Neural cell (in vitro differentiated cells): ENCODE measurements around the gene GOSR1. TPM values are rescaled to one million over a fixed set of nuclear protein-coding genes. Genes with fewer than 3 reads are reported as not detected.

Experiments
- H2AFZ ChIP-seq: fragments of 200-600, 300-800 bp; sonication (generic), shearing (Covaris generic); 2 replicates; pipeline ENCODE4 v1.6.0; 2014; ENCODE audit warnings: low read depth, mild to moderate bottlenecking, antibody characterized with exemption, low read length, moderate library complexity
- H3F3A ChIP-seq: fragments of 200-600 bp; shearing (Covaris generic); 2 replicates; pipeline ENCODE4 v1.6.1; 2016; ENCODE audit warnings: mild to moderate bottlenecking, moderate library complexity, mixed read lengths, antibody characterized with exemption, low read length; ENCODE audit not compliant: insufficient read depth, poor library complexity, severe bottlenecking
- H3K27ac ChIP-seq: fragments of 200-600, 300-800 bp; sonication (generic), shearing (Covaris generic); 2 replicates; pipeline ENCODE4 v1.5.1; 2014; ENCODE audit warnings: mild to moderate bottlenecking, low read length, moderate library complexity
- H3K27me3 ChIP-seq: fragments of 300-800, 200-600 bp; sonication (generic), shearing (Covaris generic); 2 replicates; pipeline ENCODE4 v1.6.0; 2014; ENCODE audit warnings: mild to moderate bottlenecking, low read depth, low read length, moderate library complexity; ENCODE audit not compliant: insufficient read depth
- H3K36me3 ChIP-seq: fragments of 300-800, 200-600 bp; sonication (generic), shearing (Covaris generic); 2 replicates; pipeline ENCODE4 v1.5.1; 2014; ENCODE audit warnings: mild to moderate bottlenecking, antibody characterized with exemption, low read length, moderate library complexity; ENCODE audit not compliant: insufficient read depth
- H3K4me2 ChIP-seq: fragments of 300-800, 200-600 bp; sonication (generic), shearing (Covaris generic); 2 replicates; pipeline ENCODE4 v1.6.0; 2014; ENCODE audit warnings: mild to moderate bottlenecking, low read length
- H3K4me3 ChIP-seq: fragments of 300-800, 200-600 bp; sonication (generic), shearing (Covaris generic); 2 replicates; pipeline ENCODE4 v1.5.1; 2014; ENCODE audit warnings: mild to moderate bottlenecking, low read length, moderate library complexity
- H3K79me2 ChIP-seq: fragments of 200-600 bp; shearing (Covaris generic); replicated peaks from 2 replicates; pipeline ENCODE4 v1.6.0; 2014; ENCODE audit warnings: mild to moderate bottlenecking, low read length, moderate library complexity; ENCODE audit not compliant: insufficient read depth
- H3K9ac ChIP-seq: fragments of 300-800, 200-600 bp; sonication (generic), shearing (Covaris generic); 2 replicates; pipeline ENCODE4 v1.6.1; 2016; ENCODE audit warnings: mild to moderate bottlenecking, low read length, mixed read lengths
- H3K9me2 ChIP-seq: fragments of 200-600 bp; shearing (Covaris generic); 2 replicates; pipeline ENCODE4 v1.6.1; 2016; ENCODE audit warnings: mild to moderate bottlenecking, low read length, mixed read lengths; ENCODE audit not compliant: insufficient read depth
- H3K9me3 ChIP-seq: fragments of 200-600, 300-800 bp; sonication (generic), shearing (Covaris generic); 2 replicates; pipeline ENCODE4 v1.6.1; 2016; ENCODE audit warnings: mild to moderate bottlenecking, mixed run types, low read length, moderate library complexity, mixed read lengths
- H4K20me1 ChIP-seq: fragments of 200-600 bp; shearing (Covaris generic); 2 replicates; pipeline ENCODE4 v1.6.1; 2016; ENCODE audit warnings: mild to moderate bottlenecking, mixed run types; ENCODE audit not compliant: insufficient read depth
- EP300 ChIP-seq: fragments of 450-650 bp; conservative IDR thresholded peaks from 2 replicates; pipeline ENCODE4 v1.6.1; 2014; ENCODE audit warnings: antibody characterized with exemption, mild to moderate bottlenecking, moderate library complexity; ENCODE audit not compliant: poor library complexity, severe bottlenecking
- EZH2 ChIP-seq: fragments of 200-600, 300-800 bp; shearing (Covaris generic), sonication (generic); IDR thresholded peaks from 2 replicates; pipeline ENCODE4 v1.6.1; 2014; ENCODE audit warnings: antibody characterized with exemption, low read length, borderline replicate concordance, mild to moderate bottlenecking; ENCODE audit not compliant: insufficient read depth, poor library complexity, severe bottlenecking
- MXI1 ChIP-seq: fragments of 450-650 bp; conservative IDR thresholded peaks from 2 replicates; pipeline ENCODE4 v1.6.1; 2014; ENCODE audit warnings: antibody characterized with exemption, mild to moderate bottlenecking; ENCODE audit not compliant: poor library complexity, severe bottlenecking
- POLR2AphosphoS5 ChIP-seq: IDR thresholded peaks from 2 replicates; pipeline ENCODE4 v1.6.1; 2012
- RAD21 ChIP-seq: fragments of 450-650 bp; conservative IDR thresholded peaks from 2 replicates; pipeline ENCODE4 v1.6.1; 2014; ENCODE audit warnings: antibody characterized with exemption, mild to moderate bottlenecking, moderate library complexity
- SMC3 ChIP-seq: fragments of 450-650 bp; conservative IDR thresholded peaks from 2 replicates; pipeline ENCODE4 v1.6.1; 2014; ENCODE audit warnings: antibody characterized with exemption, mild to moderate bottlenecking, moderate library complexity; ENCODE audit not compliant: poor library complexity
- TAF1 ChIP-seq: IDR thresholded peaks from 2 replicates; pipeline ENCODE4 v1.6.1; 2012; ENCODE audit warnings: low read depth
- polyA plus RNA-seq: library from polyadenylated mRNA; depleted of rRNA; stranded (reverse); fragments of >200 nt; gene quantifications from 2 replicates; pipeline ENCODE4 v1.2.3, GENCODE V29; 2014
- TF ChIP-seq, protein P1 (sequence below): fragments of 450-650 bp; IDR thresholded peaks from 2 replicates; pipeline ENCODE4 v1.5.1; 2014; ENCODE audit warnings: antibody characterized with exemption, mild to moderate bottlenecking, moderate library complexity; ENCODE audit not compliant: poor library complexity, severe bottlenecking
- TF ChIP-seq, protein P2 (sequence below): IDR thresholded peaks from 2 replicates; pipeline ENCODE4 v1.6.1; 2012; ENCODE audit warnings: borderline replicate concordance

GOSR1 gene
- polyA plus RNA-seq, 1 donor from 2014 or later = 20.1 TPM

DNA sequence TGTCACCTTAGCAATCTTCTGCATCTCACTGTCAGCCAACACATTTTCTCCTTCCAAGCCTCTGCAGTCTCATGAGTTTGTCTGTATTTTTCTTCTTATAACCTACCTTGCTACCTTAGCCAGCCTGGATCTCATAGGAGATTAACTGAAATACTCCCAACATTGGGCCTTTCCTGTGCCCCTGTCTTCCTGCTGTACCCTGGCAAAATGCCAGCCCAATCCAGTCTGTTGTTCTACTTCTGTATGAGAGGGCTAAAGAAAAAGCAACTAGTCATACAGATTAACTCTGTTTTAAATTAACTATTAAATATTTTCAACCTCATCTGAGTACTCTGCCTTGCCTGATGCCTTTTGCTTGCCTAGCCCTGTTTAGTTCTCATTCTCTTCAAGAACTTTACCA, 18.4 kb downstream of the GOSR1 start:
- TF ChIP-seq, protein P1, sequence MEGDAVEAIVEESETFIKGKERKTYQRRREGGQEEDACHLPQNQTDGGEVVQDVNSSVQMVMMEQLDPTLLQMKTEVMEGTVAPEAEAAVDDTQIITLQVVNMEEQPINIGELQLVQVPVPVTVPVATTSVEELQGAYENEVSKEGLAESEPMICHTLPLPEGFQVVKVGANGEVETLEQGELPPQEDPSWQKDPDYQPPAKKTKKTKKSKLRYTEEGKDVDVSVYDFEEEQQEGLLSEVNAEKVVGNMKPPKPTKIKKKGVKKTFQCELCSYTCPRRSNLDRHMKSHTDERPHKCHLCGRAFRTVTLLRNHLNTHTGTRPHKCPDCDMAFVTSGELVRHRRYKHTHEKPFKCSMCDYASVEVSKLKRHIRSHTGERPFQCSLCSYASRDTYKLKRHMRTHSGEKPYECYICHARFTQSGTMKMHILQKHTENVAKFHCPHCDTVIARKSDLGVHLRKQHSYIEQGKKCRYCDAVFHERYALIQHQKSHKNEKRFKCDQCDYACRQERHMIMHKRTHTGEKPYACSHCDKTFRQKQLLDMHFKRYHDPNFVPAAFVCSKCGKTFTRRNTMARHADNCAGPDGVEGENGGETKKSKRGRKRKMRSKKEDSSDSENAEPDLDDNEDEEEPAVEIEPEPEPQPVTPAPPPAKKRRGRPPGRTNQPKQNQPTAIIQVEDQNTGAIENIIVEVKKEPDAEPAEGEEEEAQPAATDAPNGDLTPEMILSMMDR = no peak
- H3K36me3 ChIP-seq = peaks cover 19% of the 10 kb centered on the region

DNA sequence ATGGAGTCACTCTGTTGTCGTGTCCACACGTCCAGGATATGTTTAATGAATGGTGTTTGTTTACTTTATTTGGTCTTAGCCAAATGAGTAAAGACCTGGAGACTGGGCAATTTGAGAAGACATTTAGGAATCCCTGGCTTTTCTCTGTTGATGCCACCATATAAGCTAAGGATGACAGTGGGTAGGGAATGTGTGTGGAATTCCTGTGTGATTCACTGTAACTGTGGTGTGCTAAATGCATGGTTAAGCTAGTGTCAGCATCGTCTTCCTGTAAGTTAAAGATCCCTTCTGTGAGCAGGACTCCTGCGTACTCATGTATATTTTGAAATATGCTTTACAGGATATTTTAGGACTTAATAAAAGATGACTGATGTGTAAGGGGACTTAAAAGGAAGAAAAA, 26.4 kb downstream of the GOSR1 start:
- Histone ChIP-seq H3K27me3 (no peaks in the 10 kb centered on the region), H3K4me2 (no peak overlapping the region), H3K9ac (no peak overlapping the region), H3K4me3 (no peak overlapping the region), H3K79me2 (no peaks in the 10 kb centered on the region), H3K9me2 (no peaks in the 10 kb centered on the region), H3F3A (no peaks in the 10 kb centered on the region), H4K20me1 (no peaks in the 10 kb centered on the region), H3K27ac (no peak overlapping the region), H2AFZ (no peak overlapping the region), H3K36me3 (no peaks in the 10 kb centered on the region), H3K9me3 (no peaks in the 10 kb centered on the region)
- TF ChIP-seq, protein P1 = no peak
- no peak for TF ChIP-seq EZH2
- no peak for TF ChIP-seq TAF1
- TF ChIP-seq EP300 = no peak
- TF ChIP-seq MXI1 = no peak
- no peak for TF ChIP-seq SMC3
- no peak for TF ChIP-seq RAD21
- TF ChIP-seq POLR2AphosphoS5 = no peak
- TF ChIP-seq, protein P2, sequence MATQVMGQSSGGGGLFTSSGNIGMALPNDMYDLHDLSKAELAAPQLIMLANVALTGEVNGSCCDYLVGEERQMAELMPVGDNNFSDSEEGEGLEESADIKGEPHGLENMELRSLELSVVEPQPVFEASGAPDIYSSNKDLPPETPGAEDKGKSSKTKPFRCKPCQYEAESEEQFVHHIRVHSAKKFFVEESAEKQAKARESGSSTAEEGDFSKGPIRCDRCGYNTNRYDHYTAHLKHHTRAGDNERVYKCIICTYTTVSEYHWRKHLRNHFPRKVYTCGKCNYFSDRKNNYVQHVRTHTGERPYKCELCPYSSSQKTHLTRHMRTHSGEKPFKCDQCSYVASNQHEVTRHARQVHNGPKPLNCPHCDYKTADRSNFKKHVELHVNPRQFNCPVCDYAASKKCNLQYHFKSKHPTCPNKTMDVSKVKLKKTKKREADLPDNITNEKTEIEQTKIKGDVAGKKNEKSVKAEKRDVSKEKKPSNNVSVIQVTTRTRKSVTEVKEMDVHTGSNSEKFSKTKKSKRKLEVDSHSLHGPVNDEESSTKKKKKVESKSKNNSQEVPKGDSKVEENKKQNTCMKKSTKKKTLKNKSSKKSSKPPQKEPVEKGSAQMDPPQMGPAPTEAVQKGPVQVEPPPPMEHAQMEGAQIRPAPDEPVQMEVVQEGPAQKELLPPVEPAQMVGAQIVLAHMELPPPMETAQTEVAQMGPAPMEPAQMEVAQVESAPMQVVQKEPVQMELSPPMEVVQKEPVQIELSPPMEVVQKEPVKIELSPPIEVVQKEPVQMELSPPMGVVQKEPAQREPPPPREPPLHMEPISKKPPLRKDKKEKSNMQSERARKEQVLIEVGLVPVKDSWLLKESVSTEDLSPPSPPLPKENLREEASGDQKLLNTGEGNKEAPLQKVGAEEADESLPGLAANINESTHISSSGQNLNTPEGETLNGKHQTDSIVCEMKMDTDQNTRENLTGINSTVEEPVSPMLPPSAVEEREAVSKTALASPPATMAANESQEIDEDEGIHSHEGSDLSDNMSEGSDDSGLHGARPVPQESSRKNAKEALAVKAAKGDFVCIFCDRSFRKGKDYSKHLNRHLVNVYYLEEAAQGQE = no peak

More for the DNA sequence above, 18.4 kb downstream of the GOSR1 start:
- Histone ChIP-seq H3K9me3 (no peaks in the 10 kb centered on the region), H3K4me3 (no peak overlapping the region), H3K9me2 (no peaks in the 10 kb centered on the region), H4K20me1 (no peaks in the 10 kb centered on the region), H2AFZ (no peak overlapping the region), H3F3A (no peaks in the 10 kb centered on the region), H3K4me2 (no peak overlapping the region), H3K27me3 (no peaks in the 10 kb centered on the region), H3K79me2 (no peaks in the 10 kb centered on the region), H3K9ac (no peak overlapping the region), H3K27ac (no peak overlapping the region)
